Stimulated activated CD4-positive, alpha-beta T cell treated with anti-CD3 and anti-CD28 coated beads, Interleukin-4, amount 100 ng/mL, for 24 hours (primary cell): ENCODE measurements around the gene RBM47.
"Not testable (repeated sequence)": the region's sequence is repeated elsewhere in the genome, so short reads cannot be mapped to it uniquely, and the experiment has no call there.

ENCODE experiments used
- DNase-seq: peaks from one replicate; pipeline ENCODE4 v3.0.0-alpha.2; 2020

Gene RBM47

DNA sequence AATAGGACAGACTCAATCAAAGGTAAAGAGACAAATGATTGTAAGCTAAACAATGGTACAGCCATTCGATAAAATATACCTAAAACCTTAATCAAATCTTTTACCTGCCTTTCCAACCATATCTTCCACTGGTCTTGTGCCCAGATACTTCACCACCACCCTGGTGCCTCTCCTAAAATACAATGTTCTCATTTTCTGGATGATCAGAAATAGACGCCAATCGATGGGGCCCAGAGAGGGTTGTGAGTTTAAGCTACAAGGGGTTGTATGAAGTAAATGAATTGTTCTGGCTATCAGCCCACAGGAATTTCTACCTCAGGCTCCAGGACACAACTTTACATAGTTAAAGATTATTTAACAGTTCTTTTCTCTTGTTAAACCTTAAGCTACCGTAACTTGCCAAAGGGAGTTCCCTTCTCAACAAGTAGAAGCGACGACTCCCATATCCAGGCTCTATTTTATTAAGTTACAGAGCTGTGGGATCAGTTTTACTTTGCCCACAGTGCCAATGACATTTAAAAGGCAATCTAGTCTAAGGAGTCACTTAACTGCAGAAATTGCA lies 195.5 kb downstream of the RBM47 start:
- DNase-seq: no peak

DNA sequence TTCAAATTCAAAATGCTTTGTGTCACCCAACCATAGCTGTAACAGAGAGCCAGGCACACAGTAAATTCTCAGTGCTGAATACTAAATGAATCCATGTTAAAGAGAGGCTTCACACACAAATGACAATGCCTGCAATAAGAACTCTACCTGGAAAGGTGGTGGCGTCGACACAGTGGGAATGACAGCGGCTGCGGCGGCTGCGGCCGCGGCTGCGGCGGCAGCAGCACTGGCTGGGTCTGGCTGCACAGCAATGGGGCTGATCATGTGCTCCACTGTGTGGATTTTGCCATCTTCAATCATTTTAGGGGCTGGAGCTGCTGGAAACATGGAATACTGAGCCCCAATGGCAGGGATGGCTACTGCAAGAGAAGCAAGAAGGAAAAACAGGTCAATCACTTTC lies 197.2 kb downstream of the RBM47 start:
- DNase-seq: no peak

DNA sequence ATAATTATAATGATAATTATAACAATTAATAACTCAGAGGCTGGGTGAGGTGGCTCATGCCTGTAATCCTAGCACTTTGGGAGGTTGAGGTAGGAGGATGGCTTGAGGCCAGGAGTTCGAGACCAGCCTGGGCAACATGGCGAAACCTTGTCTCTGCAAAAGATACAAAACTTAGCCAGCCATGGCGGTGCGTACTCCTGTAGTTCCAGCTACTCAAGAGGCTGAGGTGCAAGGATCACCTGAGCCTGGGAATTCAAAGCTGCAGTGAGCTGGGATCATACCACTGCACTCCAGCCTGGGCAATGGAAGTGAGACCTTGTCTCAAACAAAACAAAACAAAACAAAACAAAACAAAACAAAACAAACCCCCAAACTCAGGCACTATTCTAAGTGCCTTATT lies 201.8 kb downstream of the RBM47 start:
- DNase-seq: not testable (repeated sequence)

DNA sequence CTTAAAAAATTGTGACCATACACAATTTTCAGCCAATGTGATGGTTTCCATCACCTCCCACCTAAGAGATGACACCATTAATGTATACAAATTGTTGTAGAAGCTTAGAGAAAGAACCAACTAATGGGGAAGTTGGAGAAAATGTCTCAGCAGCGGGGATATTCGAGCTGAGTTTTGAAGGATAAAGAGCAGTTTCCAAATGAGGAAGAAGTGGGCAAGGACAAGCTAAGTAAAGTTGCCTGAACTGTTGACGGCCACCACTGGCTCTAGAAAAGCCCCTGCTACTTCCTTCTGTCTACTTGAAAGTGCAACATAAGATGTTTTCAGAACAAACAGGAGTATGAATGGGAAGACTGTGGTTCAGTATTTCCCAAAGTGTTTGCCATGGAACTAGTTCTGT lies 202.5 kb downstream of the RBM47 start:
- no peak for DNase-seq

DNA sequence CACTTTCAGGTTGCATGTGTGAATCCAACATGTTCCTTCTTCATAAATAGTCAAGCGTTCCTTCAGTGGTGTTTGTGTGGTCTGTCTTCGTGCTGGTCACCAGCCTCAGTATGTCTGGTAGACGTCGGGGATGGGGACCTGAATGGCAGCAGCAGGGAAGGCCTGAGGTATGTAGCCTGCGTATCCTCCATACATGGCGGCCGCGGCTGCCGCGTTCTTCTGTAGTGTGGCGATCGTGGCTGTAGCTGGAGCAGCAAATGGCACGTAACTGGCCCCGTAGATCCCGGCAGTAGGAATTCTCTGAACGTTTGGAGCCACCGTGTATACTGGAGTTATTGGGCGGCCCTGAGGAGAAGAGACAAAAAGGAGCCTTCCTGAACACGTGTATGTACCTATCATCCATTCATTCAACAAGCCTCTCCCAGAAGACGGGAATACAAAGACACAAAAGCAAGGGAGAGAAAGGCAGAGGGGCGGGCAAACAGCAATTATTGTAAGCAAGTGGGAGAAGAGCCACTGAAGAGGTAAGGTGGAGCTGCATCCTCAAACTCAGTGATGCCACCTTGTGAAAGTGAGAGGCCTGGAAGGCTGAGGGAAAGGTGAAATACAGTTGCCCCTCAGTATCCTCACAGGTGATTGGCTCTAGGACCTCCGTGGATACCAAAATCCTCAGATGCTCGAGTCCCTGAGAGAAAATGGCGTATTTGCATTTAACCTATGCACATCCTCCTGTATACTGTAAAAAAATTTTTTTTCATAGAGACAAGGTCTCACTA lies 203.7 kb downstream of the RBM47 start:
- DNase-seq: no peak

DNA sequence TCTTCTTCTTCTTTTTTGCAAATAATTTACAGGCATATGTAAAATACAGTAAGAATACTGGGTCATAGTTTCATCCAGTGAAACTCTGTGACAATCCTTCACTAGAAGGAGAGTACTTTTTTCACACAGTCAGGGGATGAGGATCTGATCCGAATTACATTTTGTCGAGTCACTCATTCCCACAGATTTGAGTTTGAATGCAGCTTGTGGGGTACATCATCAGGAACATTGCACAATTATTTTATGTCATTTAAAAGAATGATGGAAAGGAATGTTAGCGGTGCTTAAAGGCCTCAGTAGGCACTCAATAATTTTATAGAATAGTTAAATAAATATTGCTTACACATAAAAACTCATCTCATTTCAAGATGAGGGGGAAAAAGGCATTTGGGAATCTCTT lies 205.9 kb downstream of the RBM47 start:
- no peak for DNase-seq

DNA sequence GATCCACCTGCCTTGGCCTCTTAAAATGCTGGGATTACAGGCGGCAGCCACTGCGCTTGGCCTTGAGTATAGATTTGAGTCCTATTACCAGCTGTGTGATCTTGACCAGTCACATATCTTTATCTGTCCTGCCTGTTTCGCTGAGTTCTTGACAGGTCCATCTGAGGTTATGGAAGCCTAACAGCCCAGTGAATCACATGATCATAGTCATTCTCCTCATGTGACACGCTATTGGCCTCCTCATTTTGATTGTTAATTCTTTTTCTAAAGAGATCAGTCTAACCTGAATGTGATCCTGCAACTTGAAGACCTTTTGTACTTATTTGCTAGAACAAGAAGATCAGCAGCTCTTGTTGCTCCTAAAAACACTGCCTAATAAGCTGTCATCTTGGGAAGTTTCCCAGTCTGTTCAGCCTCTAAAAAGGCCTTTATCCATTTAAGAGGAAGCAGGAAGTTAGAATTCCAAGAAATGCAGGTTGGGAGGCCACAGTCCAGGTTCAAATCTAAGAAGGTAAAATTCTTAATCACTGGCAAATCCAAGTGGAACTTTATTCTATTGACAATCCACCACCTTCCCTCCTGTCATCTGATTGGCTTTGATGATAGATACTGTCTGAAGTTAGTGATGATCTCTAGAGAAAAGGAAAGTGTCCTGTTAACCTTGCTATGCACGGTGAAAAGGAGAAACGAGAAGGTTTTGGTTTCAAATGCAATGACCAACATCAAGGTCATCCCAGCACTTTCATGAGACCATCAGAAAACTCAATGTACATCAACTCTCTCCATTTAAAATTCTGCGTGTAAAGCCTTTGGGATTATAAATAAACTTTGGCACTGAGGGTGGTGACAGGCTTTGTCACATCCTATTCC lies 207.6 kb downstream of the RBM47 start:
- DNase-seq: no peak

DNA sequence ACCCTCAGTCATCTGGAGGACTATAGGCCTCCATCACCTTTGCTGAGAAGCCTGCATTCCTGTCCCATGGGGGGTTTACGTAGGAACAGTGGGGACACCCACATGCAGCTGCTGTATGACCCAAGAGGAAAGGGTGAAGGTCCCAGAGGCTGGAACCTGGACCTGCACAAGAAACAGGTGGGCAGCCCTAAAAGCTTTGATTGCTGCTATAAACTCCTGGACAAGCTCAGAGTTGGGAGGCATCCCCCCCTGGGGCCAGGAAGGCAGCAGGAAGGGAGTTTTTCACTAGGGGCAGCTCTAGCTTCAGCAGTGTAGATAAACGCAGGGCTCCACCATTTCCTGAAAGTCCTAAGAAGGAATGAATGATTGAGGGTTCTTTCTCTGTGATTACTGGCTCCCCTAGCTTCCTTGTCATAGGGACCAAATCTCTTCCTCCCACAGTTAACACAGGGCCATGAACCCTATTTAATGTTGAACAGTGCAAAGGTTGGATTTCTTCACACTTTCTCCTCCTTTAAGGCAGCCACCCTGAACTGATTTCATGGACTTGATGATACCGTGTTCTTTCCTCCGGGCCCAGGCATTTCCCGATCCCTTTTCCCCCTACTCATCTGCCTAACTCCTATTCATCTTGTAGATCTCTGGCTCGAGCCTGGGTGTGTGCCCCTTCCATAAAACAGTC lies 210.3 kb downstream of the RBM47 start:
- DNase-seq: no peak

DNA sequence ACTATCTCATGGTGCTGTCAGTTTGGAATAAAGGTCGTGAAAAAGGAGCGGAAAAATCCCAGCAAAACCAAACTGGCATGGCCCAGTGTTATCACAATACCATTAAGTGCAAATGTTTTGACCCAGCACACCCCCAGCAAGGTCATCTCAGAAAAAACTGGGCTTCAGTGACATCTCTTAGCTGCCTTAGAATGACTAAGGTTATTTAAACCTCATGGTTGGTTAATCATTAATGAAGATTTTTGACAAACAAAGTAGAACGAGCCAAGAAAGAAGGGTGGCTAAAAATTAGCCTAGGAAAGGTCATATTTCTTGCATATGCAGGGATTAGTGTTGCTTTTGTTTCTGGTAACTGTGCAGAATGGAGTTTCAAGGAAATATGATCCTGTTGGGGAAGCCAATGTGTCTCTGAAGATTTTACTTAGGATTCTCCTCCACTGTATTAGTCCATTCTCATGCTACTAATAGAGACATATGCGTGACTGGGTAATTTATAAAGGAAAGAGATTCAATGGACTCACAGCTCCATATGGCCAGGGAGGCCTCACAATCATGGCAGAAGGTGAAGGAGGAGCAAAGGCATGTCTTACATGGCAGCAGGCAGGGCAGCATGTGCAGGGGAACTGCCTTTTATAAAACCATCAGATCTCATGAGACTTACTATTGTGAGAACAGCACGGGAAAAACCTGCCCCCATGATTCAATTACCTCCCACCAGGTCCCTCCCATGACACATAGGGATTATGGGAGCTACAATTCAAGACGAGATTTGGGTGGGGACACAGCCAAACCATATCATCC lies 211.0 kb downstream of the RBM47 start:
- DNase-seq: no peak

DNA sequence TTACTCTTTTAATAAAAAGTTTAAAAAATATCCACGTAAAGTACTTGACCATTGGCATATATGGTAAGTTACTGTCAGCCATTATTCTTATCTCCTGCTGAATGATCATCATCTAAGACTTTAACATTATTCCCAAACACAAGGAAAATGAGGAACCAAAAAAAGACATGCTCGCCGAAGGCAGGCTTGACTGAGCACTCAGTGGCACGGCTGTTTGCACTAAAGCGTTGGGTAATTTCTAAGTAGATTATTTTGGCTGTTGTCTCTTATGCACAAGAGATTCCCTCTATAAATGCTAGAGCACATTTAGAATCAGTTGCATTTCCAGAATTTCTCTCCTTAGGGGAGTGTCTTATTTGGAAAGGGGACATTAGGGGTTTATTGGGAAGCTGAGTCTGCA lies 211.7 kb downstream of the RBM47 start:
- DNase-seq: no peak

DNA sequence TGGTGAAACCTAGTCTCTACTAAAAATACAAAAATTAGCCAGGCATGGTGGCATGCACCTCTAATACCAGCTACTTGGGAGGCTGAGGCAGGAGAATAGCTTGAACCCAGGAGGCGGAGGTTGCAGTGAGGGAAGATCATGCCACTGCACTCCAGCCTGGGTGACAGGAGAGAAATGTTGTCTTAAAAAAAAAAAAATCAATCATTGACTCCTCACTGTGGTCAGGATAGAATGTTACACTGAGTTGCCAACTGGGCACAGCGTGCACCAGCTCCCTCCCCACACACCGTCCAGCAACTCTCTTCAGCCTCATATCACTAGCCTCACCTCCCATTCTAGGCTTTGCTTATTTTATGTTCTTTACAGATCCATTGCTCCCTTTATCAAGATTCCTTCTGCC lies 215.0 kb downstream of the RBM47 start:
- no peak for DNase-seq

DNA sequence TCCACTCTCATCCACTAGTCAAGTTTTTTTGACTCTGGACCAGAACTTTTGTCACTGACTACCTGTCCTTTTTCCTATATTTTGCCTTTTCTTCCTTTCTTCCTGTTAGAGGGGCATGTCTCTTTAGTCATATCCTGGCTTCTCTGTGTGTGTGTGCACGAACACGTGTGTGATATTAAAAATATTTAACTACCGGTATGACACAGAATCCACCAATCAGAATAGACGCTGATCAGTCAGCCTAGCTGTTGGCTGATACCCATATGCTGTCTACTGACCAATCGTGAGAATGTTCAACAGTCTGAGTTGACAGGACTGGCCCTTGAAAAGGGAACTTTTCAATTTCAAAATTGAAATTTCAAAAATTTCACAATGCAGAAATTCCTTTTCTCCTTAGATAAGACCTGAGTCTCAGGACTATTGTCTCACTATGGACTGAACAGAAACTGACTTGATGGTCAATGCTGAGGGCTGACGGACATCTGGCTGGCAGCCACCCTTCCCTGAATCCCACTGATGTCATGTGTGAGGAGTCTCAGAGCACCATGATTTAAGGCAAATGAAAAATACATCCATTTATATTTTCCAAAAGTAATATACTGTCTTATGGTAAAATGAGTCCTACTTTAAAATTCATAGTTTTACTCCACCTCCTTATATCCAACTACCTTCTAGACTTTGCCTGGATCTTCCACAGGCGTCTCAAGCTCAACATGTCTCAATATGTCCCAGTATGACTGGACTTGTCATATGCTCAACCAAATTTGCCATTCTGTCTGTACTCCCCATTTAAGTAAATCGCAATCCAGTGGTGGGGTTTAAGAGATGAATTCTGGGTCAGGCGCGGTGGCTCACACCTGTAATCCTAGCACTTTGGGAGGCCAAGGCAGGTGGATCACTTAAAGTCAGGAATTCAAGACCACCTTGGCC lies 216.5 kb downstream of the RBM47 start:
- no peak for DNase-seq

DNA sequence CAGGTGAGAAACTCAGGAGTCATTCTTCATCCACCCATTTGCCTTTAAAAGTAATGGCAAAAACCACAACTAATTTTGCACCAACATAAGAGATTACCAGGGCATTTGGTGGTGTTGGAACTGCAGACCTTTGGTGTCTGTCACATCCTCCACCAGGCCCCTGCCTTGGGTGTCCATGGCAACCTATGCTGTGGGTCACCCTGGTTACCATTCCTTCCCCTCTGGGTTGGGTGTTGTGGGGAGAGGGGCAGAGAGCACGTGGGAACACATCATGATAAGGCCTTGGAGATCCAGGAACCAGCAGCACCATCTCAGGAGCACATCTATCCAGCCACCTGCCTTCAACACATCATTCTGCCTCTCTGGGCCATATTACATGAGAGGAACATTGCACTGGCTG lies 217.3 kb downstream of the RBM47 start:
- DNase-seq: no peak

DNA sequence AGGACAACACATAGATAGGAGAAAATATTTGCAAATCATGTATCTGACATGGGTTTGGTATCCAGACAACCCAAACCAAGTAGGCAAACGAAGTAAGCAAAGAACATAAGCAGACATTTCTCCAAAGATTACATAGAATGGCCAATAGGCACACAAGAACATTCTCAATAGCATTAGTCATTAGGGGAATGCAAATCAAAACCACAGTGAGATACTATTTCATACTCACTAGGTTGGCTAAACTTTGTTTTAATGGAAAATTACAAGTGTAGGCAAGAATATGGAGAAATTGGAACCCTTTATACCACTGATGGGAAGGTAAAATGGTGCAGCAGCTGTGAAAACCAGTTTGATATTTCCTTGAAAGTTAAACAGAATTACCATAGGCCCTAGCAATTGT lies 219.8 kb downstream of the RBM47 start:
- no peak for DNase-seq

DNA sequence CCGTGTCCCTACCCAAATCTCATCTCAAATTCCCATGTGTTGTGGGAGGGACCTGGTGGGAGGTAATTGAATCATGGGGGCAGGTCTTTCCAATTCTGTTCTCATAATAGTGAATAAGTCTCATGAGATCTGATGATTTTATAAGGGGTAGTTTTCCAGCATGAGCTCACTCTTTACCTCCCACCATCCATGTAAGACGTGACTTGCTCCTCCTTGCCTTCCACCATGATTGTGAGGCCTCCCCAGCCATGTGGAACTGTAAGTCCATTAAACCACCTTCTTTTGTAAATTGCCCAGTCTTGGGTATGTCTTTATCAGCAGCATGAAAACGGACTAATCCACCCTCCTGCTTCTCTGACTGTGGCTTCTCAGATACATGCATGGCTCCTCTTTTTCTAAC lies 222.2 kb downstream of the RBM47 start:
- not testable (repeated sequence) for DNase-seq

DNA sequence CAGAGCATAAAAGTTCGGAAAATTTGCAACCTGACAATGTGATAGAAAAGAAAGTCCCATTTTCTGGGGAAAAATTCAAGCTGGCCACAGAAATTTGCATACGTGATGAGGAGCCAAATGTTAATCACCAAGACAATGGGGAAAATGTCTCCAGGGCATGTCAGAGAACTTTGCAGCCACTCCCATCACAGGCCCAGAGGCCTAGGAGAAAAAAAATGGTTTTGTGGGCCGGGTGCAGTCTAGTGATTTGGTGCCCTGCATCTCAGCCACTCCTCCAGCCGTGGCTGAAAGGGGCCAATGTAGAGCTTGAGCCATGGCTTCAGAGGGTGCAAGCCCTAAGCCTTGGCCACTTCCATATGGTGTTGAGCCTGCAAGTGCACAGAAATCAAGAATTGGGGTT lies 223.3 kb downstream of the RBM47 start:
- no peak for DNase-seq

DNA sequence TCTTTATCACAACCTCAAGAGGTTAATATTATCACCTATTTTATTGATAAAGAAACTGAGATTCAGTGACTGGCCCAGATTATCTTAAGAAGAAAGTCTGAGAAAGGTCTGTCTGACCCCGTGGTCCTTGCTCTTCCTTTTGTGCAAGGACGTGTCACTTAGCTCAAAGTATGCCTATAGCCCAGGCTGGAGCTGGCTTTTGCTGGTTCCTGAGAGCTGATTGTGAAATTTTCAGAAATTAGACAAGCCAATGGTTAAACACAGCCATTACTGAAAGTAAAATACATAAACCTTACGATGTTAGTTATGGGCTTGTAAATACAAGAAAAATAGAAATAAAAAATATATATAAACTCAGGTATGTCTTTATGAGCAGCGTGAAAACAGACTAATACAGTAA lies 224.5 kb downstream of the RBM47 start:
- DNase-seq: no peak

DNA sequence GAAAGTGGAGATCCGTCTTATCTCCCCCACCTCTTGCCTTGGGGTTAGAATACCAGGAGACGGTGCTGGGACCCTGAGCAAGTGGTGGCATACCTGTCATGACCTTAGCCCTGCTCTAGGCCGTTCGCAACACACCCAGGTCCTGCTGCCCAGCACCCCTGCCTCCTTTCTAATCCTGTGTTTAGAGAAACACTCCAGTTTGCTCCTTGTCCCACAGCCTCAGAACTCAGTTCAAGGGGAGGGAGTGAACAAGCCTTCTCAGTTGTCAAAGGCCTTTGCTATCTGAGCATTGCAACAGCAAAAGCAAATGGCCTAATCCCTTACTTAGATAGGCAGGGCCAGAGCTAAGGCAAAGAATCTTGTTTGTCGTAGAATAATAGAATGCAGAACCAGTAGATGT lies 226.6 kb downstream of the RBM47 start:
- DNase-seq: no peak

DNA sequence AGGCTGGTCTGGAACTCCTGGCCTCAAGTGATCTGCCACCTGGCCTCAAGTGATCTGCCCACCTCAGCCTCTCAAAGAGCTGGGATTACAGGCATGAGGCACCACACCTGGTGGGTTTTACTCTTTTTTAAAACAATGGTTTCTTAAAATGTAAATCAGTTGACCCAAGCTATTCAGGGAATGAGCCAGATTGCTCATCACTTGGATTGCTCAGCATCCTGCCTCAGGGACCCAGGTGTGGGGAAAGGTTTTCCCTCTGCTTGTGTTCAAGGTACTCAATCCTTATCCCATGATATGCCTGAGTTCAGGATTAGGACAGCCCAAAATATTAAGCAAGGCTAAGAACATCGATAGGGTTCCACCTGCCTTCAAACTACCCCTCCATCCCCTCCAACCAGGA lies 227.1 kb downstream of the RBM47 start:
- DNase-seq: no peak

DNA sequence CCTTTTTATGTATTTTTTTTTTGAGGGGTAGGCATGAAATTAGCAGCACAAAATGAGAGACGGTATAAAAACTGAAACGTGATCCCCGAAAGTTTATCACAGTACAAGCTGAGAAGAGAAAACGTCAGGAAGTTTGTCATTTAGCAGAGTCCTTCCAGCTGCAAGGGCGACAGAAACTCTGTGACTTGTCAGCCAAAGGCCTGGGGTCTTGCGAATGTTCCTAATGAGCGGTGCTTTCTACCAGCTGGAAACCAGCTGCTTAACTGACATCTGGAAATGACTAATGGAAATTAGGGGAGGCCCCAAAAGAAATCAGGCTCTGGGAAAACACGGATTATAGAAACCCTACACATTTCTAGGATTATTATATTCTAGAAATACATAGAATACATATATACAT lies 228.0 kb downstream of the RBM47 start:
- DNase-seq: no peak

DNA sequence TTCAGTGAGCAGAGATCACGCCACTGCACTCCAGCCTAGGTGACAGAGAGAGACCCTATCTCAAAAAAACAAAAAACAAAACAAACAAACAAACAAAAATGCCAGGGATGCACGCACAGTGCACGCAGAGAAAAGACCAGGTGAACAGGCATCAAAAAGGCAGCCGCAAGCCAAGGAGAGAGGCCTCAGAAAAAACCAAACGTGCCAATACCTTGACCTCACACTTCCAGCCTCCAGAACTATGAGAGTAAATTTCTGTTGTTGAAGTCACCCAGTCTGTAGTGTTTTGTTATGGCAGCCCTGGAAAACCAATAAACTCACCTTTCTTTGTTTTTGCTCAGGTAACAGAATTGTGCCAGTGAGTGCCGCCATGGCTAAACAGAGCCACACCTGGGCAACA lies 228.6 kb downstream of the RBM47 start:
- DNase-seq: no peak
